ENCODE measurements around the gene RNF213. TPM values are rescaled to one million over a fixed set of nuclear protein-coding genes. Genes with fewer than 3 reads are reported as not detected.
A peak's percentile ranks its signal among the peaks of the same experiment; 100 is the strongest.

The RNF213 gene
- total and polyA plus RNA-seq, 10 donors = 36.7 to 481 (median 337) TPM

GRCh38 chr17:80361495-80362220 is 101.0 kb downstream of the RNF213 start:
- WGBS, 5 donors = 93 to 96% (median 96%) methylated on average over 18 of the region's 18 CpGs
- peak in 6 of 11 experiments; percentile 9 to 28 (median 24) for TF ChIP-seq CTCF (IDR thresholded peaks at IDR 0.05 in 8 of 11, conservative IDR thresholded peaks at IDR 0.05 in 3 of 11)
- TF ChIP-seq POLR2AphosphoS5 (IDR thresholded peaks at IDR 0.05) = peak in 2 of 3 donors; percentile 20 to 44
- TF ChIP-seq POLR2A (IDR thresholded peaks at IDR 0.05) = no peak
- Histone ChIP-seq H3K27ac (peak overlapping the region in 3 of 8 donors; percentile 7 to 48 (median 14)), H3K27me3 (replicated peaks in 1 of 7) (no peaks in the 10 kb centered on the region), H3K9me3 (peaks cover 0 to 9% (median 0%) of the 10 kb centered on the region in 8 donors), H3K36me3 (peaks cover 19 to 100% (median 98%) of the 10 kb centered on the region in 6 donors), H3K4me1 (peaks cover 0 to 23% (median 3%) of the 10 kb centered on the region in 6 donors), H3K4me3 (no peak overlapping the region)
- peak; percentile 38 for DNase-seq
- intact Hi-C loops (cut with DNase I; ENCODE audit: low total_unique reads) = no loop called here

- peak in 2 of 3 donors; percentile 55 to 57 for TF ChIP-seq POLR2AphosphoS5 (IDR thresholded peaks at IDR 0.05)
- no peak for TF ChIP-seq CTCF (IDR thresholded peaks at IDR 0.05 in 8 of 11, conservative IDR thresholded peaks at IDR 0.05 in 3 of 11)
- no peak for TF ChIP-seq POLR2A (IDR thresholded peaks at IDR 0.05)
- H3K27me3 ChIP-seq (replicated peaks in 1 of 7) = no peaks in the 10 kb centered on the region
- peaks cover 0 to 23% (median 3%) of the 10 kb centered on the region in 6 donors for H3K4me1 ChIP-seq
- peak; percentile 13 for DNase-seq
- intact Hi-C loops (cut with DNase I; ENCODE audit: low total_unique reads) = no loop called here
- no peak overlapping the region for H3K4me3 ChIP-seq
- H3K27ac ChIP-seq = peak overlapping the region in 5 of 8 donors; percentile 7 to 48 (median 34)
- H3K36me3 ChIP-seq = peaks cover 19 to 100% (median 95%) of the 10 kb centered on the region in 6 donors
- H3K9me3 ChIP-seq = peaks cover 0 to 9% (median 0%) of the 10 kb centered on the region in 8 donors
- 71 to 85% (median 79%) methylated on average over 18 of the region's 18 CpGs for WGBS, 5 donors
These were observed 101.9 kb downstream of the RNF213 start for GRCh38 chr17:80362428-80363119.

- Histone ChIP-seq H3K4me3 (no peak overlapping the region), H3K27me3 (replicated peaks in 1 of 7) (no peaks in the 10 kb centered on the region), H3K9me3 (peaks cover 0 to 9% (median 0%) of the 10 kb centered on the region in 8 donors), H3K27ac (peak overlapping the region in 4 of 8 donors; percentile 7 to 48 (median 28)), H3K4me1 (peaks cover 0 to 23% (median 3%) of the 10 kb centered on the region in 6 donors), H3K36me3 (peaks cover 19 to 100% (median 95%) of the 10 kb centered on the region in 6 donors)
- DNase-seq = peak; percentile 35
- intact Hi-C loops (cut with DNase I; ENCODE audit: low total_unique reads) = no loop called here
- TF ChIP-seq CTCF (IDR thresholded peaks at IDR 0.05 in 8 of 11, conservative IDR thresholded peaks at IDR 0.05 in 3 of 11) = no peak
- TF ChIP-seq POLR2A (IDR thresholded peaks at IDR 0.05) = no peak
- WGBS, 5 donors = 70 to 96% (median 89%) methylated on average over 11 to 12 of the region's 12 CpGs
These were observed 102.5 kb downstream of the RNF213 start for GRCh38 chr17:80363120-80363515.
